ENCODE measurements around the gene COQ8B.
A peak's percentile ranks its signal among the peaks of the same experiment; 100 is the strongest.

The COQ8B gene

DNA sequence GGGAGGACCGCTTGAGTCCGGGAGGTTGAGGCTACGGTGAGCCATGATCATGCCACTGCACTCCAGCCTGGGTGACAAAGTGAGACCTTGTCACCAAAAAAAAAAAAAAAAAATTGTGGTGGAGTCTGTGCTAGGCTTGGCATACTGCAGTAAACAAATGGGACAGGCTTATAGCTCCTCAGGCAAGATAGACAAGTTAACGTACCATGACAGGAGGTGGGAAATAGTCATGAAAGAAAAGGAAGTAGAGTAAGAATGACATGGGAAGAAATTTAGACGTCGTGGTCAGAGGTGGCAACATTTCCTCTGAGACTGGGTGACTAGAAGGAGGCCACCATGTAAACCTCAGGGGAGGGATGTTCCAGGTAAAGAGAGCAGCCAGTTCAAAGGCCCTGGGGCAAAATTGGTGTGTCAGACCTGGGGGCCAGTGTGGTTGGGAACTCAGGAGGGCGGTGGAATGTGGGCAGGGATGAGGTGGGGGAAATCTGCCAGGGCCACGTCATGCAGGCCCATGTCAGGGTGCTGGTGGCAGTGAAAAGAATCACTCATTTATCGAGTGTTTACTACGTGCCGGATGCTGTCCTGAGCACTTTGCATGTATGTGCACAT is 39.9 kb upstream of the COQ8B start:
- DNase-seq (ENCODE audit: low read depth) = no peak
- no peak overlapping the region for H3K4me3 ChIP-seq (ENCODE audit: control insufficient read depth, low read depth, low read length)
- TF ChIP-seq, protein P1, sequence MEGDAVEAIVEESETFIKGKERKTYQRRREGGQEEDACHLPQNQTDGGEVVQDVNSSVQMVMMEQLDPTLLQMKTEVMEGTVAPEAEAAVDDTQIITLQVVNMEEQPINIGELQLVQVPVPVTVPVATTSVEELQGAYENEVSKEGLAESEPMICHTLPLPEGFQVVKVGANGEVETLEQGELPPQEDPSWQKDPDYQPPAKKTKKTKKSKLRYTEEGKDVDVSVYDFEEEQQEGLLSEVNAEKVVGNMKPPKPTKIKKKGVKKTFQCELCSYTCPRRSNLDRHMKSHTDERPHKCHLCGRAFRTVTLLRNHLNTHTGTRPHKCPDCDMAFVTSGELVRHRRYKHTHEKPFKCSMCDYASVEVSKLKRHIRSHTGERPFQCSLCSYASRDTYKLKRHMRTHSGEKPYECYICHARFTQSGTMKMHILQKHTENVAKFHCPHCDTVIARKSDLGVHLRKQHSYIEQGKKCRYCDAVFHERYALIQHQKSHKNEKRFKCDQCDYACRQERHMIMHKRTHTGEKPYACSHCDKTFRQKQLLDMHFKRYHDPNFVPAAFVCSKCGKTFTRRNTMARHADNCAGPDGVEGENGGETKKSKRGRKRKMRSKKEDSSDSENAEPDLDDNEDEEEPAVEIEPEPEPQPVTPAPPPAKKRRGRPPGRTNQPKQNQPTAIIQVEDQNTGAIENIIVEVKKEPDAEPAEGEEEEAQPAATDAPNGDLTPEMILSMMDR (IDR thresholded peaks at IDR 0.05; ENCODE audit: control insufficient read depth, insufficient read depth, low read depth, low read length, missing control alignments) = no peak

DNA sequence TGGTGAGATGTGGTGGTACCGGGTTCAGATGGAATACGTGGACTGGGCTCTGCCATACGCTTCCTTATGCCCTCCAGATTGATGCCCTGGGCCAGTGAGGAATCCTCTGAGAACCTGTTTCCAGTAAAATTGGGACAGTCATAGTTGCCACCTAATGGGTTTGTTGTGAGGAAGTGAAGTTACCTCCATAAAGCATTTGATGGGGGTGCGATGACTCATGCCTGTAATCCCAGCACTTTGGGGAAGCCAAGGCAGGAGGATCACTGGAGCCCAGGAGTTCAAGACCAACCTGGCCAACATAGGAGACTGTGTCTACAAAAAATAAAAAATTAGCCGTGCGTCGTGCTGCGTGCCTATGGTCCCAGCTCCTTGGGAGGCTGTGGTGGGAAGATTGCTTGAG is 39.1 kb upstream of the COQ8B start:
- no peak for DNase-seq (ENCODE audit: low read depth)
- no peak overlapping the region for H3K4me3 ChIP-seq (ENCODE audit: control insufficient read depth, low read depth, low read length)
- TF ChIP-seq, protein P1 (IDR thresholded peaks at IDR 0.05; ENCODE audit: control insufficient read depth, insufficient read depth, low read depth, low read length, missing control alignments) = no peak

DNA sequence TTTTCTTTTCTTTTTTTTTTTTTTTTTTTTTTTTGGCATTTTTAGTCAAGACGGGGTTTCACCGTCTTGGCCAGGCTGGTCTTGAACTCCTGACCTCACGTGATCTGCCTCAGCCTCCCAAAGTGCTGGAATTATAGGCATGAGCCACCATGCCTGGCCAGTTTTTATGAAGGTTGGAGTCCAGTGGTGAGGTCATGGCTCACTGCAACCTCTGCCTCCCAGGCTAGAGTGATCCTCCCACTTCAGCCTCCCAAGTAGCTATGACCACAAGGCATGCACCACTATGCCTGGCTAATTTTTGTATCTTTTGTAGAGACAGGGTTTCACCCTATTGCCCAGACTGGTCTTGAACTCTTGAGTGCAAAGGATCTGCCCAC is 38.5 kb upstream of the COQ8B start:
- H3K4me3 ChIP-seq (ENCODE audit: control insufficient read depth, low read depth, low read length) = no peak overlapping the region
- no peak for DNase-seq (ENCODE audit: low read depth)
- TF ChIP-seq, protein P1 (IDR thresholded peaks at IDR 0.05; ENCODE audit: control insufficient read depth, insufficient read depth, low read depth, low read length, missing control alignments) = no peak

DNA sequence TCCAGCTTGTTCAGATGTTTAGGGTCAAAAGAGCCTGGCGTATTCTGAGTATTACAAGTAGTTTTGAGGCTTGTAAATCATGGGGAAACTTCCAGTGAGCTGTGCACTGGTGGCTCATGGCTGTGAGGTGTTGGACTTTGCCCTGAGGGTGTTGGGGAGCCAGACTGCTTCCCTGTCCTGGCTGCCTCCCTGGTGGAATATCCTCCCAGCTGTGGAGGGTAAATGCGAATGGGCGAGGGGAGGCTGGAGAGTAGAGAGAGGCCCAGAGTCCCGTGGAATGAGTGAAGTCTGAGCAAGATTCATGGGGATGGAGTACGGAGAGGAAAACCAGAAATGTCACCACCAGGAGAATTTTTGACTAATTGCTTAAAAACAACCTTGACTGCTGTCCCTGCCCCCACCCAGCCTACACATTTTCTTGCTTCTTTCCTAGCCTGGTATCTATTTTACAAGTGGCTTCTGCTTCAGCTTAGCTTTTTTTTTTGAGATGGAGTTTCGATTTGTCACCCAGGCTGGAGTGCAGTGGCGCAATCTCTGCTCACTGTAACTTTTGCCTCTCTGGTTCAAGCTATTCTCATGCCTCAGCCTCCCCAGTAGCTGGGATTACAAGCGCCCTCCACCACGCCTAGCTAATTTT is 38.0 kb upstream of the COQ8B start:
- DNase-seq (ENCODE audit: low read depth) = no peak
- H3K4me3 ChIP-seq (ENCODE audit: control insufficient read depth, low read depth, low read length) = no peak overlapping the region
- TF ChIP-seq, protein P1 (IDR thresholded peaks at IDR 0.05; ENCODE audit: control insufficient read depth, insufficient read depth, low read depth, low read length, missing control alignments) = no peak

DNA sequence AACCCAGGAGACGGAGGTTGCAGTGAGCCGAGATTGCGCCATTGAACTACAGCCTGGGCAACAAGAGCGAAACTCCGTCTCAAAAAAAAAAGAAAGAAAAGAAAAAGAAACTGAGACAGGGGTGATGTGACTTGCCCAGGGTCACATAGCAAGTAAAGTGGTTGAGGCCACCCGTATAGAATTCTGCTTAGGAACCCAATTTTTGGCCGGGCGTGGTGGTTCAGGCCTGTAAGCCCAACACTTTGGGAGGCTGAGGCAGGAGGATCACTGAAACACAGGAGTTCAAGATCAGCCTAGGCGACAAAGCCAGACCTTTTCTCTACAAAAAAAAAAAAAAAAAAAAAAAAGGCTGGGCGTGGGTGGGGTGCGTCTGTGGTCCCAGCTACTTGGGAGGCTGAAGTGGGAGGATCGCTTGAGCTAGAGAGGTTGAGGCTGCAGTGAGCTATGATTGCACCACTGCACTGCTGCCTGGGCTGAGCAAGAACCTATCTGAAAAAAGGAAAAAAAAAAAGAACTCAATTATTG is 35.6 kb upstream of the COQ8B start:
- no peak for DNase-seq (ENCODE audit: low read depth)
- TF ChIP-seq, protein P1 (IDR thresholded peaks at IDR 0.05; ENCODE audit: control insufficient read depth, insufficient read depth, low read depth, low read length, missing control alignments) = no peak
- H3K4me3 ChIP-seq (ENCODE audit: control insufficient read depth, low read depth, low read length) = peak overlapping the region; percentile 61

- TF ChIP-seq, protein P1 (IDR thresholded peaks at IDR 0.05; ENCODE audit: control insufficient read depth, insufficient read depth, low read depth, low read length, missing control alignments) = no peak
- peak within 1 kb of the TSS; percentile 61 for H3K4me3 ChIP-seq (ENCODE audit: control insufficient read depth, low read depth, low read length)
- DNase-seq (ENCODE audit: low read depth) = peak; percentile 90
Measured at GRCh38 chr19:40750874-40751537, 34.3 kb upstream of the COQ8B start, which contains the start of gene SNRPA. Gene SNRPA (plus strand): TSS chr19:40751203. CDS start chr19:40751409, 206 bp downstream.

Measured in AG09309 (cell line).